ENCODE measurements around the gene GBGT1.
"Not testable (repeated sequence)": the region's sequence is repeated elsewhere in the genome, so short reads cannot be mapped to it uniquely, and the experiment has no call there.

Gene GBGT1

GRCh38 chr9:133163504-133164172 is at the start of gene GBGT1:
Gene GBGT1 (minus strand): TSS chr9:133163914. CDS start chr9:133162412, 1,502 bp downstream.
- no peak for DNase-seq (ENCODE audit: low read depth)

GRCh38 chr9:133210609-133211008 is 46.9 kb upstream of the GBGT1 start:
- DNase-seq (ENCODE audit: low read depth) = no peak

GRCh38 chr9:133210202-133210532 is 46.5 kb upstream of the GBGT1 start:
- no peak for DNase-seq (ENCODE audit: low read depth)

GRCh38 chr9:133209327-133210201 is 45.9 kb upstream of the GBGT1 start:
- DNase-seq (ENCODE audit: low read depth) = not testable (repeated sequence)

- not testable (repeated sequence) for DNase-seq (ENCODE audit: low read depth)
Observed at GRCh38 chr9:133208880-133209300, 45.2 kb upstream of the GBGT1 start, which contains the start of gene OBP2B. Gene OBP2B (minus strand): TSS chr9:133209250. CDS start chr9:133209199, 51 bp downstream.

- not testable (repeated sequence) for DNase-seq (ENCODE audit: low read depth)
Observed at GRCh38 chr9:133208171-133208879, 44.6 kb upstream of the GBGT1 start.

GRCh38 chr9:133207540-133208170 is 43.9 kb upstream of the GBGT1 start:
- no peak for DNase-seq (ENCODE audit: low read depth)

GRCh38 chr9:133207021-133207531 is 43.4 kb upstream of the GBGT1 start:
- no peak for DNase-seq (ENCODE audit: low read depth)

- DNase-seq (ENCODE audit: low read depth) = no peak
Observed at GRCh38 chr9:133205996-133206931, 42.5 kb upstream of the GBGT1 start.

GRCh38 chr9:133205481-133205887 is 41.8 kb upstream of the GBGT1 start:
- DNase-seq (ENCODE audit: low read depth) = not testable (repeated sequence)

- DNase-seq (ENCODE audit: low read depth) = no peak
Observed at GRCh38 chr9:133204993-133205336, 41.3 kb upstream of the GBGT1 start.

GRCh38 chr9:133204335-133204992 is 40.8 kb upstream of the GBGT1 start:
- no peak for DNase-seq (ENCODE audit: low read depth)

GRCh38 chr9:133203506-133204075 is 39.9 kb upstream of the GBGT1 start:
- DNase-seq (ENCODE audit: low read depth) = no peak

- no peak for DNase-seq (ENCODE audit: low read depth)
Observed at GRCh38 chr9:133202688-133203453, 39.2 kb upstream of the GBGT1 start.

- no peak for DNase-seq (ENCODE audit: low read depth)
Observed at GRCh38 chr9:133202145-133202513, 38.4 kb upstream of the GBGT1 start.

- no peak for DNase-seq (ENCODE audit: low read depth)
Observed at GRCh38 chr9:133201424-133202144, 37.9 kb upstream of the GBGT1 start.

- DNase-seq (ENCODE audit: low read depth) = no peak
Observed at GRCh38 chr9:133200631-133201030, 36.9 kb upstream of the GBGT1 start.

- DNase-seq (ENCODE audit: low read depth) = no peak
Observed at GRCh38 chr9:133199648-133200321, 36.1 kb upstream of the GBGT1 start.
